T-helper 2 cell treated with Interferon-gamma antibody and Interleukin-4, amounts not matched to agents 5 μg/mL and 100 μg/mL, for 36 hours (primary cell): ENCODE measurements around the gene TOP3A.
A peak's percentile ranks its signal among the peaks of the same experiment; 100 is the strongest.

Source experiments
- DNase-seq: peaks from one replicate; pipeline ENCODE4 v3.0.0; 2021; ENCODE audit warnings: low spot score
- H3K27ac Mint-ChIP-seq: one replicate; pipeline ENCODE4 v1.8.0; 2021; ENCODE audit warnings: mild to moderate bottlenecking, mixed read lengths
- H3K27me3 Mint-ChIP-seq: one replicate; pipeline ENCODE4 v1.8.0; 2021; ENCODE audit warnings: low read depth, mixed read lengths
- H3K36me3 Mint-ChIP-seq: one replicate; pipeline ENCODE4 v1.8.0; 2021; ENCODE audit warnings: low read depth, mixed read lengths
- H3K4me1 Mint-ChIP-seq: one replicate; pipeline ENCODE4 v1.8.0; 2021; ENCODE audit warnings: low read depth, mixed read lengths
- H3K4me3 Mint-ChIP-seq: one replicate; pipeline ENCODE4 v1.8.0; 2022; ENCODE audit warnings: mild to moderate bottlenecking, moderate library complexity, mixed read lengths
- H3K9me3 Mint-ChIP-seq: one replicate; pipeline ENCODE4 v1.8.0; 2021; ENCODE audit warnings: mixed read lengths

TOP3A gene

DNA sequence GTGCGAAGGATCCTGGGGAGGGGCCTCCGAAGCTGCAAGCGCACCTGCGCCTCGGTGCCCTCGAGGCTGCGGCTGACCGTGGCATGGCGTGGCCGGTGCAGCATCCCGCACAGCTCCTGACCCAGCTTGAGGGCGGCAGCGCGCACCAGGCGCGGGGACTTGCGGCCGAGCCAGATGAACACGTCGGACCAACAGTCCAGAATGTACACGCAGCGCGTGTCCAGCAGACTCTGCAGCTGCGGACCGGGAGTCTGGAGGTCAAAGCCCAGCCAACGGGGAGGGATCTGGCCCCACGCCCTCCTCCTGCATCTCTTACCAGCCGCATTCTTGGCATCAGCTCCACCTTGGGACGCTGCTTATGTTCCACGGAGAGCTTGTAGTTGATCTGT lies 67.2 kb downstream of the TOP3A start:
- no peak overlapping the region for H3K27ac Mint-ChIP-seq
- no peak for DNase-seq
- peaks cover 37% of the 10 kb centered on the region for H3K36me3 Mint-ChIP-seq
- peaks cover 2% of the 10 kb centered on the region for H3K4me1 Mint-ChIP-seq
- no peaks in the 10 kb centered on the region for H3K27me3 Mint-ChIP-seq
- H3K9me3 Mint-ChIP-seq: no peaks in the 10 kb centered on the region
- no peak overlapping the region for H3K4me3 Mint-ChIP-seq

DNA sequence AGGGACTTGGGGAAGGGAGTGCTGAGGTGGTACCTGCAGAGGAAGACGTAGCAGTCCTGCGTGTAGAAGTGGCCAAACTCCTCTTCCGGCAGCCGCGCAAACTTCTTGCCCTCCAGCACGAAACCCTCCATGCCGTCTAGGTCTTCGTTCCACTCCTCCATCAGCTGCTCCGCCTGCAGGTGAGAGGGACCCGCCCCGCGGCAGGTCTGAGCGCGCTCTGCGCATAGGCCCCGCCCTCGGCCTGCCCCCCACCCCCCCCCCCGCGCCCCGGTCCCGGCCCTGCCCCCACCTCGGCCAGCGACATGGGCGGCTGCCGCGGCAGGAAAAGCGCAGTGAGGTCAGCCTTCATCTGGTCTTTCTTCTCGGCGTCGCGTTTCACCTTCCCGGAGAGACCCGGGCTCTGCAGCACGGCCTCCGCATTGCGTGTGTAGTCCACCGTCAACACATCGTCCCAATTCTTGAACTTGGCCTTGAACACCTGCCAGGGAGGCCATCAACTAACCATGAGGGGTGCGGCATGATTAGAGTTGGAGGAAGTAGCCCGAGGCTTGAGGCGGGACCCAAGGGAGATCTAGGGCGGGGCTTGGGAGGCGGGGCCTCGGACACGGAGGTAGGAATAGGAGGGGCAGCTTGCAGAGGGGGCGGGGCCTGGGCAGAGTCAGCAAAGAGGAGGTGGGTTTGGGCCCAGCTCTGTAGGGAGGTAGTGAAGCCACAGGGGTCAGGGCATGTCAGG lies 67.7 kb downstream of the TOP3A start:
- no peaks in the 10 kb centered on the region for H3K9me3 Mint-ChIP-seq
- peaks cover 2% of the 10 kb centered on the region for H3K4me1 Mint-ChIP-seq
- H3K36me3 Mint-ChIP-seq: peaks cover 37% of the 10 kb centered on the region
- no peak for DNase-seq
- peak overlapping the region; percentile 19 for H3K27ac Mint-ChIP-seq
- H3K27me3 Mint-ChIP-seq: no peaks in the 10 kb centered on the region
- no peak overlapping the region for H3K4me3 Mint-ChIP-seq

DNA sequence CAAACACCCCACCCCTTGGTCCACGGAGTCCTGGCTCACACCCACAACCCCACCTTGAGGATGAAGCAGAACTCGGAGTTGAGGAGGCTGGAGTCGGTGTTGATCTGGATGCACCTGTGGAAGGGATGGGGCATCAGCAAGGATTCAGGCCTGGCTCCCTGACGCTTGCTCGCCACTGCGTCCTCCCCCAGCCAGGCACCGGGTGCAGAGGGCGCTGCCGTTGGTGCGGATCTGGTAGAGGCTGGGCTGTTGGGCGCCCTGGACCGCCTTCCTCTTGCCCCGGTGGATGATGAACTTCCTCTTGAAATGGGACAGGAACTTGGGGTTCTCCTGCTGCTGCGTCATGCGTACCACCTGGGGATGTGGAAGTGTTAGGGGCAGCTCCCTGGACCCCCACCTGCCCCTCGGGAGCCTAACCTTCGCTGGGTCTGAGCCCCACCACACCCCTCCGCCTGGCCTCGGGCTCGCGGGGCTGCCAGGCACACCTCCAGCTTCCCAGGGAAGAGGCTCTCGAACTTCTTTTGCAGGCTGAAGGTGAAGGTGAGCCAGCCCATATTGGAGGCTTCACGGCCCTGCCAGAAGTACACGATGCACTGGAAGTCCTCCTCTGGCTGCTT lies 68.6 kb downstream of the TOP3A start:
- Mint-ChIP-seq H3K27ac (no peak overlapping the region), H3K36me3 (peaks cover 34% of the 10 kb centered on the region), H3K4me3 (no peak overlapping the region), H3K4me1 (peaks cover 2% of the 10 kb centered on the region), H3K27me3 (no peaks in the 10 kb centered on the region), H3K9me3 (no peaks in the 10 kb centered on the region)
- DNase-seq: no peak

DNA sequence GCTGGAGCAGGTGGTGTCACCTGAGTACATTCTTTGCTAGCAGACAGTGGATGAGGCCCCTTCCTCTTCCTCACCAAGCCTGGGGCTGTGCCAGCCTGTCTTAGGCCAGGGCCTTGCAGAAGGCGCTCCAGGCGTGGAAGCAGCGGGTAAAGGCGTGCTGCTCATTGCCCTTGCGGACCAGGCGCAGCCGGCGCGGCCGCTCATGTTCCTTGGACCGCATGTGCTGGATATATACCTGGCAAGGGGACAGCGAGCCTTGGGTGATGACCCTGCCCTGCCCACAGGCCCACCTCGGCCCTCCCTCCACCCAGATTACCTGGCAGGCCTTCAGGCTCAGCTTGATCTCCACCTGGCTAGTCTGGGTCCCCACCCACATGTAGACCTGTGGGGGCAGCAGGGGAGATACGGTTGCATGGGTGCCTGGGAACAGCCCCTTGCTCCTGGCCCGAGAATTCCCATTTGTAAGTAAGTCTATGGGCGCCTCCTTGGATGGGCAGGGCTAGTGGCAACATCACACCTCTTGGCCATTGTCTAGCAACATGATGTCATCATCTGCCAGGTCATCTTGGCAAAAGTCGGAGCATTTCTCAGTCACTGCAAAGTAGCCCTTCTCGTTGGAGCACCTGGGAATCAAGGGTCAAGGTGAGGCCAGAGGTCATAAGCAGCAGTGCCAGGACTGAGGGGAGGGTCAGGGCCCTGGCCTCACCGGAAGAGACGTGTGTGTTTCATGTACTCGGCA lies 69.6 kb downstream of the TOP3A start:
- peaks cover 24% of the 10 kb centered on the region for H3K36me3 Mint-ChIP-seq
- H3K27me3 Mint-ChIP-seq: no peaks in the 10 kb centered on the region
- no peak overlapping the region for H3K27ac Mint-ChIP-seq
- H3K4me1 Mint-ChIP-seq: peaks cover 2% of the 10 kb centered on the region
- H3K4me3 Mint-ChIP-seq: no peak overlapping the region
- no peak for DNase-seq
- H3K9me3 Mint-ChIP-seq: no peaks in the 10 kb centered on the region

DNA sequence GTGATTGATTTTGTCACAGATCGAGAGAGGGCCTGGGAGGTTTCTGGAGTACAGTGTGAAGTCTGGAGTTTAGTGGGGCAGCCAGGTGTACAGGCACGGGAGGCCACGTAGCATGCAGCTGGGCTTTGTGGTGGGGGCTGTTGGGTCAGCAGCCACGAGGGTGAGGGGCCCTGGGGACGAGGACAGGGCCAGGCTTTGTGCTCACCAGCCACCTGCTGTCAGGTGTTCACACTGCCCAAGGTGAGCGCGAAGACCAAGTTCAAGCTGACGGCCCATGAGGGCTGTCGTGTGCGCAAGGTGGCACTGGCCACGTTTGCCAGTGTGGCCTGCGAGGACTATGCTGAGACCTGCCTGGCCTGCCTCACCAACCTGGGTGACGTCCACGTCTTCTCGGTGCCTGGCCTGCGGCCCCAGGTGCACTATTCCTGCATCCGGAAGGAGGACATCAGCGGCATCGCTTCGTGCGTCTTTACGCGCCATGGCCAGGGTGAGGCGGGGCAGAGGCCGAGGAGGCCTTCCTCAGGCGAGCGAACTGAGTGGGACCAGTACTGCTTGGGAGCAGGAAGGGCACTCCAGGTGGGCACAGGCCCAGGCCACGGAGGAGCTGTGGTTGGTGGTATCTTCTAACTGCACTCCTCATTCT lies 73.4 kb downstream of the TOP3A start:
- Mint-ChIP-seq H3K27me3 (no peaks in the 10 kb centered on the region), H3K36me3 (peaks cover 5% of the 10 kb centered on the region), H3K27ac (no peak overlapping the region), H3K4me1 (no peaks in the 10 kb centered on the region), H3K9me3 (no peaks in the 10 kb centered on the region), H3K4me3 (no peak overlapping the region)
- no peak for DNase-seq

DNA sequence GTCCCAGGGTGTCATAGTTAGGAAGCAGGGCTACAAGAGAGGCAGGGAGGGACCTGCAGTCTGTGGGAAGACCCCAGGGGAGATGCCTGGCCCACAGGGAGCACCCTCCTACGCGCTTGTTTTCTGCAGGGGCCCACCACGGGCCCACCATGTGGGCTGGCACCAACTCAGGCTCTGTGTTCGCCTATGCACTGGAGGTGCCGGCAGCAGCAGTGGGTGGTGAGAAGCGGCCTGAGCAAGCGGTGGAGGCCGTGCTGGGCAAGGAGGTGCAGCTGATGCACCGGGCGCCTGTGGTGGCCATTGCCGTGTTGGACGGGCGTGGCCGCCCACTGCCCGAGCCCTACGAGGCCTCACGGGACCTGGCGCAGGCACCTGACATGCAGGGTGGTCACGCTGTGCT lies 74.3 kb downstream of the TOP3A start:
- no peak for DNase-seq
- Mint-ChIP-seq H3K9me3 (no peaks in the 10 kb centered on the region), H3K4me3 (no peak overlapping the region), H3K4me1 (no peaks in the 10 kb centered on the region), H3K27me3 (no peaks in the 10 kb centered on the region), H3K27ac (no peak overlapping the region), H3K36me3 (peaks cover 3% of the 10 kb centered on the region)

DNA sequence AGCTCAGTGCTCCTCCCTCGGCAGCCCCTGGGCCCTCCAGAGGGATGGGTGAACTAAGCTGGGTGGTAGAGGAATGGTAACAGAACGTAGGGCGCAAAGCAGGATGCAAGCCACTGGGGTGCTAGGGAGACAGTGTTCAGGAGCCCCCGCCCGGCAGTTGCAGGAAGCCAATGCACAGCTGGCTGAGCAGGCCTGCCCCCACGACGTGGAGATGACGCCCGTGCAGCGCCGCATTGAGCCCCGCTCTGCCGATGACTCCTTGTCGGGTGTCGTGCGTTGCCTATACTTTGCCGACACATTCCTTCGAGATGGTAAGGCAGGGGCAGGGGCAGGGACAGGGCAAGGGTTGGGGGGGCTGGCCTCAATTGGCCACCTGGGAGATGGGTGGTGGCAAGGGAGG lies 76.5 kb downstream of the TOP3A start:
- Mint-ChIP-seq H3K27ac (no peak overlapping the region), H3K4me1 (no peaks in the 10 kb centered on the region), H3K4me3 (no peak overlapping the region), H3K36me3 (no peaks in the 10 kb centered on the region), H3K27me3 (no peaks in the 10 kb centered on the region), H3K9me3 (no peaks in the 10 kb centered on the region)
- no peak for DNase-seq

DNA sequence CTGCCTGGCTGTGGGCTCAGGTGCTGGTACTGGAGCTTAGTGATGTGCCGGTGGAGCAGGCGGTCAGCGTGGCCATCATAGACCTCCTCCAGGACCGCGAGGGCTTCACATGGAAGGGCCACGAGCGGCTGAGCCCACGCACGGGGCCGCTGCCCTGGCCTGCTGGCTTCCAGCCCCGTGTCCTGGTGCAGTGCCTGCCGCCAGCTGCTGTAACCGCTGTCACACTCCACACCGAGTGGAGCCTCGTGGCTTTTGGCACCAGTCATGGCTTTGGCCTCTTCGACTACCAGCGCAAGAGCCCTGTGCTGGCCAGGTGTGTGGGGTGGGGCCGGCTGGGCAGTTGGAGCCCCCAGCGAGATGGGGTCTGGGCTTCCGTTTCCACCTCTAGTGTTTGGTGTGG lies 77.3 kb downstream of the TOP3A start:
- Mint-ChIP-seq H3K4me1 (no peaks in the 10 kb centered on the region), H3K27ac (no peak overlapping the region), H3K36me3 (no peaks in the 10 kb centered on the region), H3K4me3 (no peak overlapping the region), H3K27me3 (no peaks in the 10 kb centered on the region), H3K9me3 (no peaks in the 10 kb centered on the region)
- DNase-seq: no peak

DNA sequence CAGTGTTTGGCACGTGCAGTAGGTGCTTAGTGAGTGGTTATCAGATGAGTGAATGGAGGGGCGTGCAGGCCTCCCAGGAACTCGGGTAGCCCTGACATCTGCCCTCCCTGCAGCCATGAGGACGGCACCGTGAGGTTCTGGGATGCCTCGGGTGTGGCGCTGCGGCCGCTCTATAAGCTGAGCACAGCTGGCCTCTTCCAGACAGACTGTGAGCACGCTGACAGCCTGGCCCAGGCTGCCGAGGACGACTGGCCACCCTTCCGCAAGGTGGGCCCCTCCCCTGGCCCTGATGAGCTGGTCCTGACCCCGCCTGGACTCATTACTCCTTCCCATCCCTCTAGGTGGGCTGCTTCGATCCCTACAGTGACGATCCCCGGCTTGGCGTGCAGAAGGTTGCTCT lies 78.3 kb downstream of the TOP3A start:
- no peak for DNase-seq
- no peaks in the 10 kb centered on the region for H3K27me3 Mint-ChIP-seq
- no peak overlapping the region for H3K4me3 Mint-ChIP-seq
- no peaks in the 10 kb centered on the region for H3K9me3 Mint-ChIP-seq
- no peaks in the 10 kb centered on the region for H3K4me1 Mint-ChIP-seq
- H3K36me3 Mint-ChIP-seq: no peaks in the 10 kb centered on the region
- no peak overlapping the region for H3K27ac Mint-ChIP-seq

DNA sequence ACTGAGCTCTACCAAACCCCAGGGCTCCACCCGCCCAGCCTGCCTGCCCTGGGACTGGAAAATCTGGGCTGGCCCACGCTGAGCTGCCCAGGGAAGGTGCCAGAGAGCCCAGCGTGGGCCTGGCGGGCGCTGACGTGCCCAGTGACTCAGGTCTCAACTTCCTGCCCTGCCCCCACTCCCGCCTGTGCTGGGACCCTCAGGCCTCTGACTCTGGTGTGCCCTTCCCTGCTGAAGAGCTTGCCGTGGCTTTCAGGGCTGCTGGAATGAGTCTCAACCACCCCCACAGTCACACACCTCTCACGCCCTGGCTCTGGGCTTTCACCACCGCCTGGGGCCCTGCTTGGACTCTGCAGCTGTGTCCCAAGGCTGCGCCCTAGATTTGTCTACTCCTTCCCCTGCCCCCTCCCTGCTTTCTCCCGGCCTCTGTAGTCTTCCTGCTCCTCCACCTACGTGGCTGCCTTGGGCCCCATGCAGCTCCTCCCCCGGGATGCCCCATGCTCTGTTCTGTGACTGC lies 79.0 kb downstream of the TOP3A start:
- peak; percentile 43 for DNase-seq
- no peaks in the 10 kb centered on the region for H3K4me1 Mint-ChIP-seq
- no peak overlapping the region for H3K4me3 Mint-ChIP-seq
- H3K27ac Mint-ChIP-seq: peak overlapping the region; percentile 52
- H3K36me3 Mint-ChIP-seq: no peaks in the 10 kb centered on the region
- H3K9me3 Mint-ChIP-seq: no peaks in the 10 kb centered on the region
- H3K27me3 Mint-ChIP-seq: no peaks in the 10 kb centered on the region

DNA sequence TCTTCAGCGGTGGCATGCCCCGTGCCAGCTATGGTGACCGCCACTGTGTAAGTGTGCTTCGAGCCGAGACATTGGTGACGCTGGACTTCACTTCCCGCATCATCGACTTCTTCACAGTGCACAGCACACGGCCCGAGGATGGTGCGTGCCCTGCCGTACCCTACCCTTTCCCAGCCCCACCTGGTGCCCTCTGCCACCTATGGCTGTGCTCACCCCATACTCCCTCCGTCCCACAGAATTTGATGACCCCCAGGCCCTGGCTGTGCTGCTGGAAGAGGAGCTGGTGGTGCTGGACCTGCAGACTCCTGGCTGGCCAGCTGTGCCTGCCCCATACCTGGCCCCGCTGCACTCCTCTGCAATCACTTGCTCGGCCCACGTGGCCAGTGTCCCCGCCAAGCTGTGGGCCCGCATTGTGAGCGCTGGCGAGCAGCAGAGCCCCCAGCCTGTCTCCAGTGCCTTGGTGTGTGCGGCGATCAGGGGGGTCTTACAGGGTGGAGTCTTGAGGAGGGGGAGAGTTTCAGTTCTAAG lies 79.9 kb downstream of the TOP3A start:
- Mint-ChIP-seq H3K4me3 (no peak overlapping the region), H3K36me3 (no peaks in the 10 kb centered on the region), H3K27ac (no peak overlapping the region), H3K27me3 (no peaks in the 10 kb centered on the region), H3K4me1 (no peaks in the 10 kb centered on the region), H3K9me3 (no peaks in the 10 kb centered on the region)
- no peak for DNase-seq

DNA sequence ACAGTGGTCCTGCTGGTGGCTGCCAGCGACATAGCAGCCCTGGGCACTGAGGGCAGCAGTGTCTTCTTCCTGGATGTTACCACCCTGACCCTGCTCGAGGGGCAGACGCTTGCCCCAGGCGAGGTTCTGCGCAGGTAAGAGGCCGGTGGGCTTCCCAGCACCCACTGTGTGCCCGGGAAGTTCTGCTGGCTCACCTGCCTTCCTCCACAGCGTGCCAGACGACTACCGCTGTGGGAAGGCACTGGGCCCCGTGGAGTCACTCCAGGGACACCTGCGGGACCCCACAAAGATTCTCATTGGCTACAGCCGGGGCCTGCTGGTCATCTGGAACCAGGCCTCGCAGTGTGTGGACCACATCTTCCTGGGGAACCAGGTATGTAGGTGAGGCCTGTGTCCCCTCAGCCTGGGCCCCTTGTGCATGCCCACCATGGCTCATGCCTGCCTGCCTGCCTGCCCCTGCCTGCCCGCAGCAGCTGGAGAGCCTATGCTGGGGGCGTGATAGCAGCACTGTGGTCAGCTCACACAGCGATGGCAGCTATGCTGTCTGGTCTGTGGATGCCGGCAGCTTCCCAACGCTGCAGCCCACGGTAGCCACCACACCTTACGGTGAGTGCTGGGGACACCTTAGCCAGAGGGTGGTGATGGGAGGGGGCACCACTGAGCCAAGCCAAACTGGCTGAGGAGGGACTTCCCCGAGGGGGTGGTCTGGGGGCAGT lies 80.8 kb downstream of the TOP3A start:
- Mint-ChIP-seq H3K27ac (no peak overlapping the region), H3K27me3 (no peaks in the 10 kb centered on the region), H3K4me3 (no peak overlapping the region), H3K4me1 (no peaks in the 10 kb centered on the region), H3K9me3 (no peaks in the 10 kb centered on the region), H3K36me3 (no peaks in the 10 kb centered on the region)
- DNase-seq: no peak

DNA sequence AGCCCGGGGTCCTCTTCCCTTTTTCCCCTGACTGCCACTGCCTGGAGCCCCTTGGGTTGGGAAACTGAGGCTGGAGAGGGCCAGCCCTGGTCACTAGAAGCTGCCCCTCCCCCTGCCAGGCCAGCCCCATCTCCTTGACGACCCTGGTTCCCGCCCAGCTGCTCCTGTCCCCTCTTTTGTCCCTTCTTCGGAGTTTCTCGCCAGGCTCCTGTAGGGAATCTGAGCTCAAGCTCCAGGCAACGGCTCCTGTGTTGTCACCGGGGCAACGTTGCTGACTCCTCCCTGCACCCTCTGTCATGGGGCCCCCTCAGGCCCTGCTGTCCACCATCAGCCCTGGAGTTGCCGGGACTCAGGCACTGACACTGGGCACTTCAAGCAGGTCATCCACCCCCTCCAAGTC lies 83.6 kb downstream of the TOP3A start:
- Mint-ChIP-seq H3K4me1 (peaks cover 12% of the 10 kb centered on the region), H3K9me3 (no peaks in the 10 kb centered on the region), H3K27ac (no peak overlapping the region), H3K27me3 (no peaks in the 10 kb centered on the region), H3K4me3 (no peak overlapping the region), H3K36me3 (no peaks in the 10 kb centered on the region)
- no peak for DNase-seq
